NOMO-1 treated with dmso at 0.1 percent for 144 hours (cell line): ENCODE measurements around the gene SLC6A20.

Source experiments
- DNase-seq: peaks from one replicate; lab custom pipeline; 2025; ENCODE audit not compliant: unreplicated experiment; lab: John Stamatoyannopoulos, UW

Gene SLC6A20

DNA sequence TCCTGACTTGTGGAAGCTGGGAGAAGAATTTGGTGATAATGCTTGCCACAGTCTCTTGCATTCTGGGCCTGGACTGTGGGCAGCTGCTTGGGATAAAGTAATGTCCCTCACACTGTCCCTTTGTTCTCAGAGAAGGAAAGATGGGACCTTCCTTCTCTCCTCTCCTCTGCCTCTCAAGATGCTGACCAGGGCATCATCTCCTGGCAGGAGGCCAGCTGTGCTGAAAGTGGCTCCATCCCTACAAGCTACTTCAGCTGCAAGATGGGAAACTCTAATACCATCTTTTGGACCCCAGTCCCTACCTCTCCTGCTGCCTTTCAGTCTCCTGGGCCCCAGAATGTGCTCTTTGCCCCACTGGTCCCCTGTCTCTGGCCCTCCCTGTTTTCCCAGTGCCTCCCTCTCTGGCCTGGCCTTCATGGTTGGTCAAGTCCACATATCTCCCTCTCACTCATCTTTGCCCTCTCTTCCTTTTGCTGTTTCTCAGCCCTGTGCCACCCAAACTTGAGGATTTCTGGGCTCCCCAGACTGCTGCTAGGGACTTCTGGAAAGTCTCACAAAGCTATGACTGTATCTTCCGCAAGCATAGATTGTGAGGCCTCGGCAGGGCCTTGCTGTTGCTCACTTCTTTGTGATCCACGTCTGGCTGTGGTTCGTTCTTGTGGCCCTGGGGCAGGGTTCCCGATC is 7.1 kb upstream of the SLC6A20 start:
- DNase-seq: no peak

DNA sequence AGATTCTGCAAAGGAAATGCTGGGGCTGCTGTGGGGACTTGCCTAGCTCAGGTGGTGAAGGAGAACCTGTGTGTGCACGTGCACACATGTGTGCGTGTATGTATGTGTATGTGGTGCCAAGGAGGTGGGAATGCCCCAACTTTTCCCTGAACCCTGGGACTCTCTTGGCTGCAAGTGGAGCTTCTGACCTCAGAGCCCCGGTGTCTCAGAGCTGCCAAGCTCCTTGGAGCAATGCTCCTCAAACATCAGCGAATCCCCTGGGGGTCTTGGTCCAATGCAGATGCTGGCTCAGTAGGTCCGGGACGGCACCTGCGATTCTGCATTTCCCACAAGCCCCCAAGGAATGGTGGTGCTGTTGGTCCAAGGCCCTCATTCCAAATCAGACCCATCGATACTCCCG is 5.8 kb upstream of the SLC6A20 start:
- DNase-seq: no peak

DNA sequence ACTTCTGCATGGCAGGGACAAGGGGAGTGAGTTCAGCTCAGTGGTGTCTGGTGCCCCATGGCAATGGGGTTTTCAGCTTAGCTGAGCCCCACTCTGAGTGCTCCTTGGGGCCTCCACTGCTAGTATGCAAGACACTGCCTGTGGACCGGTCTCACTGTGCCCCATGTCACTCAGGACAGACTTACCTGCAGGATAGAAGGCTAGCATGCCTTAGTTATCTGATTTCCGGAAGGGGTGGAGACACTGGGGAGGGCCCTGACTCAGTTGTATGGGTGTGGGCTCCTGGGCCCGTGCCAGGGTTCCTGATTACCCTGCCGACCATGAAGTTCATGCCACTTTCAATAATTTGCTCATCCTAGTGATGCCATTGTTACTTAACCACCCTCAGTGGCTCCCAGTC is 4.3 kb upstream of the SLC6A20 start:
- DNase-seq: no peak

DNA sequence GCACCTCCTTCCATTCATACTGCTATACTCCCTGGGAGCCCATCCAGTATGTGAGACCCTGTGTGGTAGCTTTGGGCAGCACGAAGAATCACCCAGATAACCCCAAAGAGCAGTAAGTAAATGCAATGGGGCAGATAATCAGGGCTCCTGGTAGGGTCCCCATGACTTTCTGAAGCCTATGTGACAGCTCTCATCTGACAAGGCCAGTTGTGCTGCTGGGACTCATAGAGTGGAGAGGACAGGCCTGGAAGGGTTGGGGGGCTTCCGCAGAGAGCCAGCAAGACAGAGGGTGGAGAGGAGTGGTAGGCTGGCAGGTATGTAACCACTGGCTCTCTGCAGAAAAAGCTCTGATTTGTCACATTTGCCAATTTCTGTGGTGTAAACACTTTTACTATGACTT is 3.2 kb upstream of the SLC6A20 start:
- no peak for DNase-seq

GRCh38 chr3:45798034-45798433 is 1.7 kb upstream of the SLC6A20 start:
- DNase-seq: no peak

DNA sequence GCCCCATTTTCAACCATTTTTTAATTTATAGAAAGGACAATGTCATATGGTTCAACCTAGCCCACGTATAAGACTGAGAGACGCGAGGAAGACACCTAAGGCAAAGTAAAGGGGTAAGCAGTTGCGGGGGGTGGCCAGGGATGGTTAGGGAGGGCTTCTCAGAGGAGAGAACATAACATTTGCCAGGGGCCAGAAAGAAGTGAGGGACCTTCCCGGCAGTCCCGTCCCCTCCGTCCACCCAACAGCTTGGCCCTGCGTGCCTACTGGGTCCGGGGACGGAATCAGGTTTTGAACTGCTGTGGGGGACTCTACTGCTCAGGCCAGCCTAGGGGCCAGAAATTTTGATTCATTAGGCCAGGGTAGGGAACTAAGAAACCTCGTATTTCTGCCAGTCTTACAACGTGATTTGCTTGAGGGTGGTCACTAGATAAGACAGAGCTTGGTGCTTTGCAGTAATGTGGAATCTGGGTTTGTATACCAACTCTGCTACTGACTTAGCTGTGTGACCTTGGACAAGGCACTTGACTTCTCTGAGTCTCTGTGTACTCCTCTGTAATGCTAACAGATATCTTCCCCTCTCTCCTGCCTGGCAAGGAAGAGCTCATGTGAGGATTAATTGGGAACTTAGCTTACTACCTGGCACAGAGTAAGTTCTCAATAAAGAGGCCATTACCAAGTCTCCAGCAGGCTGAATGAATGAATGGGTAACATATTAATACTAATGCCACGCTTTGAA is 734 bp upstream of the SLC6A20 start:
- no peak for DNase-seq

DNA sequence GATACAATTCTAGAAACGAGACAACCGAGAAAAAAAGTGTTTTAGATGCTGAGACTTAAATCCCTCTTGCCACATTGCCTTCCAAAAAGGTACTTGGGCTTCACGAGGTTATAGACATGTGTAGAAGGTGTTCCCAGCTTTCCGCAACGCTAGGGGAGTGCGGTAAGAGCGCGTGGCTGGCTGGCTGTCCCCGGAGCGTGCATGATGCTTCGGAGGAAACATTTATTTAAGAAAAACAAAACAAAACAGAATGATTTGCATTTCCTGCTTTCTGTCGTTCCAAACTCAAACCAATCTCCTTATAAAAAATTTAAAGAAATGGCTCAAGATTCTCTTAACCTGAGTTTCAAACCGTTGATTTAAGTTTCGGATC is 841 bp downstream of the SLC6A20 start:
- no peak for DNase-seq

DNA sequence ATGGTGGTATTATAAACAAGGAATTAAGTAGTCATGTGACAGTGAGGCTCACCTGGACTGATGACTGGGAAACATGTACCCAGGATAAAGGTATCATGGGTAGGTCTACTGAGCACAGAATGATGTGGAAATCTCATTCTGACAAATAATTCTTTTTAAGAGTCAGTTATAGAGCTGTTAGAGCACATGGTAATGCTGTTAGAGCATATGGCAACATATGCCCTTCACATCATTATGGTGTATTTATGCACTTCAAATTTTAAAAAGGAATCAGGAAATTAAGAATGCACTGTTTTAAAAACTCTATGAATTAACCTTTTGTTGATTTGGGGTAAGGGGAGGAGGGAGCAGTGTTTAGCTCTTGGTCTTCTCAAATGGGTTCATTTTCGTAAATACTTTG is 1.7 kb downstream of the SLC6A20 start:
- no peak for DNase-seq

DNA sequence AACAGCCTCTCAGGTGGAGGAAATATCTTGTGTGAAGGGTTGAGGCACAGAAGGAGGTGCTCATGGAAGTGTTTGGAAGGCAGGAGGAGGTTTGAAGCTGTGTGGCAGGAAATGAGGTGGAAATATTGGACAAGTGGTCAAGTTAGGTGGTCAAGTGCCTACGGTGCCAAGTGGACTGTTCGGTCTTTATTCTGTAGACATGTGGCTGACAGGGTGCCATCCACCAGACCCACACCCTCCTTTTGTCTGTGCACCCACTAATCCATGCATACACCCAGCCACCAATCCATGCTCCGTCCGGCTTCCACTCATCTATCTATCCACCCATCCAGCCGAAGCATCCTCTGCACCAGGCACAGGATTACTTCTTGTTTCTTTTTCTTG is 2.2 kb downstream of the SLC6A20 start:
- DNase-seq: no peak

GRCh38 chr3:45793482-45794176 is 2.7 kb downstream of the SLC6A20 start:
- no peak for DNase-seq

DNA sequence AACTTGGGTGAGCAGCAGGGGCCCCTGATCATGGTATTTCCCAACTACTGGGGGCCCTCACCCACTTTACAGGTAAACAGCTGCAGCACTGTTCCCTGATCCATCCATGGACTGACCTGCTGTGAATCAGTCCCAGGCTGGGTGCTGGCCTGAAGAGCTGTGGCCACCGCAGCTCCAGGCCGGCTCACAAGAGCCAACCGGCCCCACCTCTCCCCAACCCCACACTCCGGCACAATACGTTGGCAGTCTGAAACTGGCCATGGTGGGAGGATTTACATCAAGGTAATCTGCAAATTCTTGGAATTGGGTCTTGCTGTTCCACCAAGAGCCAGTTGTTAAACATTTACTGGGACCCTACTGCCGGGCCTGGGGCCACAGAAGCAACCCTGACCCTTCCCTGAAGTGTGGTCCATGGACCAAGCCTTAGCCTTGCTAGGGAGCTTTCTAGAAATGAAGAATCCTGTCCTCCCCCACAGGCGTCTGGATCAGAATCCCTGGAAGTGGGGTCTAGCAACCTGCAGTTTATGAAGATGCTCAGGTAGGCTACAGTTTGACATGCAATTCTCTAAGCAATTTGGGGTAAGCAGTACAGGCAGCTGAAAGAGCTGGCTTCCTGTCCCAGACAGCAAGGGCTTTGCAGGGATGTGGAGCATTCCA is 3.7 kb downstream of the SLC6A20 start:
- DNase-seq: no peak

- DNase-seq: no peak
Observed at GRCh38 chr3:45792036-45792435, 4.3 kb downstream of the SLC6A20 start.

DNA sequence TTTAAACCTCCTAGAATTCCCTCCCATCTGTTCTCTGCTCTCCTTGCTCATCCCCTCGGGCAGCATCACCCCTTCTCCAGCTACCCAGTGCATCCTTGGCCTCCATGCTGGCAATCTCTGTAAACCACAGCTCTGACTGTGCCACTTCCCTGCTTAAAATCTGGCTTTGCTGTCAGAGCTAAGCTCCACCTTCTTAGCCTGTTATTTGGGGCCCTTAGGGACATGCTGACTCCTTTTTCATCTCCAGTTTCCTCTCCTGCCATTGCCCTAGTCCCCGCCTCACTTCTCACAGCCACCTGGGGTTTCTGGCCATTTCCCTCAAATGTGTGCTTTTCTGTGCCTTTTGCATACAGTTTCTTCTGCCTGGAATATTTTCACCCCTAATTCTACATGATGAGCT is 5.7 kb downstream of the SLC6A20 start:
- DNase-seq: no peak

GRCh38 chr3:45789235-45789812 is 7.0 kb downstream of the SLC6A20 start:
- DNase-seq: no peak

DNA sequence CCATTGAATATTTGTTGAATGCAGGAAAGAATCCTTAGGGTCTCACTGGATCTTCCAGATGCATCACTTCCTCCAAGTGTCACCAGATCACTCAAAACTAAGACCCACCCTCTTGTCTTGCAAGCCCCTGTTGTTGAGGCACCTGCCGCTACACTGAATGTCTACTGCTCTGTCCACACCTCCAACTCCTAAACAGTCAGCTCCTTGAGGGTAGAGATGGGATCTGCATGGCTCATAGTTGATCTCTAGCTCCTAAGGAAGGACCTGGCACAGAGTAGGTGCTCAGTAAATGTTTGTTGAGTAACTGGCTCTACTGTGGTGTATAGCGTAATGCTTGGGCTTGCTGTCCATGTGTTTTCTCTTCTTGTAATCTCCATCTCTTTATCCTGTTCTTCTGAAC is 8.8 kb downstream of the SLC6A20 start:
- no peak for DNase-seq

- no peak for DNase-seq
Observed at GRCh38 chr3:45786801-45787495, 9.4 kb downstream of the SLC6A20 start.

GRCh38 chr3:45785605-45786150 is 10.7 kb downstream of the SLC6A20 start:
- no peak for DNase-seq

DNA sequence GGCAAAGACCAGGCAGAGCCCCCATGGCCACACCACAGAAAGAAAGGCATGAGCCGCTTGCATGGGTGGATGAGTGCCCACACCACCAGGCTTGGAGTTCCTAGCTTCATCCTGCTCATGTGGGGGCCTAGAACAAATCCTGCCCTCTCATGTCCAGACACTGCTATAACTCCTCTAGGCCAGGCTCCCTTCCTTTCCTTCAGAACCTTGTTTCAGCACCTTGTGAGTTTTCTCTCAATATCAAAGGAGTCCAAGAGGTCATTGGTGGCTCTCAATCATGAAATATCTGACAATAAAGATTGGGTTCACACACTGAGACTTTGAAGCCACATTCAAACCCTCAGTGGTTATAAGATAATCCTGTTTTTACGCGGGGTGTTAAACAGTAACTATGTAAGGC is 12.7 kb downstream of the SLC6A20 start:
- DNase-seq: no peak

- DNase-seq: no peak
Observed at GRCh38 chr3:45782381-45782780, 14.0 kb downstream of the SLC6A20 start.

- no peak for DNase-seq
Observed at GRCh38 chr3:45781841-45782240, 14.5 kb downstream of the SLC6A20 start.

DNA sequence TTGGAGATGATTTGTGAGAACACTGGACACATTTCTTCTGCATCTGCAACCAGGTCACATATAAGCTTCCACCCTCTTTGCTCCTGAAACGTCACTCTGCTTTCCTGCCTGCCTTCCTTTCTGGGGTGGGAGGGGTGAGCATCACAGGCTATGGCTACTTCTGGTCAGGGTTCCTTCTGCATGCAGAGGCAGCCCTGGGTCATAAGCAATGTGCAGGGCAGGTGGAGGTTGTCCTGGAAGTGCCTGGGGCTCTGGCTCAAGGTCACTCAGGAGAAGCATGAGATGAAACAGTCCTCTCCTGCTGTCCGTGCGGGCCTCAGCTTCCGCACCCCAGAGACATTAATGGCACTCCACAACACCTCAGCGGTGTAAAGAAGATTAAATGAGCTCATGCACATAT is 15.1 kb downstream of the SLC6A20 start:
- no peak for DNase-seq
